Uterus (tissue), 4 donors: ENCODE data around the gene KCNK3. TPM values are rescaled to one million over a fixed set of nuclear protein-coding genes. Genes with fewer than 3 reads are reported as not detected.
"Not testable (repeated sequence)": the region's sequence is repeated elsewhere in the genome, so short reads cannot be mapped to it uniquely, and the experiment has no call there.

Source experiments
- DNase-seq, 2 donors: peaks; one replicate each; pipeline ENCODE4 v3.0.0-alpha.2; 2019 to 2020
- H3K27ac ChIP-seq, 2 donors: fragments of 200-600 bp; sonication (generic); 1 replicate in 1 of 2; 2 replicates in 1 of 2; pipeline ENCODE4 v1.5.1; 2016 to 2018
- H3K27me3 ChIP-seq, 2 donors: fragments of 200-600 bp; sonication (generic); one replicate each; pipeline ENCODE4 v1.5.1; 2018 to 2019; ENCODE audit warnings: control low read depth in 1 of 2
- H3K36me3 ChIP-seq, 2 donors: fragments of 200-600 bp; sonication (generic); one replicate each; pipeline ENCODE4 v1.5.1; 2019; ENCODE audit warnings: control low read depth in 1 of 2
- H3K4me1 ChIP-seq, 2 donors: fragments of 200-600 bp; sonication (generic); one replicate each; pipeline ENCODE4 v1.5.1; 2018 to 2019; ENCODE audit warnings: control low read depth in 1 of 2
- H3K4me3 ChIP-seq, 2 donors: fragments of 200-600 bp; sonication (generic); 1 replicate in 1 of 2; 2 replicates in 1 of 2; pipeline ENCODE4 v1.5.1; 2018 to 2019; ENCODE audit warnings: mild to moderate bottlenecking in 1 of 2
- H3K9me3 ChIP-seq, 2 donors: fragments of 200-600 bp; sonication (generic); one replicate each; pipeline ENCODE4 v1.5.1; 2019; ENCODE audit warnings: control low read depth in 1 of 2
- CTCF ChIP-seq, 4 experiments: fragments of 200-600 bp in 2 of 4; fragments of 450-650 bp in 2 of 4; sonication (generic) in 2 of 4; IDR thresholded peaks; one replicate each; pipeline ENCODE4 v1.5.1; 2016 to 2019; ENCODE audit warnings: antibody characterized with exemption in 4 of 4, mild to moderate bottlenecking in 2 of 4, moderate library complexity in 1 of 4
- POLR2A ChIP-seq, 2 donors: fragments of 450-650 bp; IDR thresholded peaks; one replicate each; pipeline ENCODE4 v1.6.1; 2016; ENCODE audit warnings: antibody characterized with exemption in 2 of 2, mild to moderate bottlenecking in 1 of 2, moderate library complexity in 1 of 2
- intact Hi-C: fragments of 100-400 bp; cut with DNase I; formaldehyde crosslinking; loops from one replicate; pipeline ENCODE4 v1.15.1; 2023; ENCODE audit warnings: low total_unique reads
- total RNA-seq, 4 donors: library from RNA; depleted of rRNA in 3 of 4; stranded (reverse); fragments of >200 nt in 3 of 4; gene quantifications; one replicate each; pipeline versions ENCODE4 v1.1.0 to v1.2.4, GENCODE V29; 2014 to 2023
- donor health status: DM: yes; HTN: yes; CAD: no.

KCNK3 gene
- total RNA-seq, 4 donors from 2014 or later = 0.29 to 7.8 (median 4.6) TPM

GRCh38 chr2:26651799-26652198 is 40.7 kb upstream of the KCNK3 start:
- no peak for DNase-seq
- no peak for TF ChIP-seq POLR2A (IDR thresholded peaks at IDR 0.05)
- TF ChIP-seq CTCF (IDR thresholded peaks at IDR 0.05) = no peak
- H3K9me3 ChIP-seq = no peaks in the 10 kb centered on the region
- H3K4me1 ChIP-seq = no peaks in the 10 kb centered on the region
- no peaks in the 10 kb centered on the region for H3K27me3 ChIP-seq
- H3K36me3 ChIP-seq = no peaks in the 10 kb centered on the region
- H3K4me3 ChIP-seq = no peak overlapping the region
- H3K27ac ChIP-seq = peak overlapping the region; percentile 38 to 51
- intact Hi-C loops = no loop called here

DNA sequence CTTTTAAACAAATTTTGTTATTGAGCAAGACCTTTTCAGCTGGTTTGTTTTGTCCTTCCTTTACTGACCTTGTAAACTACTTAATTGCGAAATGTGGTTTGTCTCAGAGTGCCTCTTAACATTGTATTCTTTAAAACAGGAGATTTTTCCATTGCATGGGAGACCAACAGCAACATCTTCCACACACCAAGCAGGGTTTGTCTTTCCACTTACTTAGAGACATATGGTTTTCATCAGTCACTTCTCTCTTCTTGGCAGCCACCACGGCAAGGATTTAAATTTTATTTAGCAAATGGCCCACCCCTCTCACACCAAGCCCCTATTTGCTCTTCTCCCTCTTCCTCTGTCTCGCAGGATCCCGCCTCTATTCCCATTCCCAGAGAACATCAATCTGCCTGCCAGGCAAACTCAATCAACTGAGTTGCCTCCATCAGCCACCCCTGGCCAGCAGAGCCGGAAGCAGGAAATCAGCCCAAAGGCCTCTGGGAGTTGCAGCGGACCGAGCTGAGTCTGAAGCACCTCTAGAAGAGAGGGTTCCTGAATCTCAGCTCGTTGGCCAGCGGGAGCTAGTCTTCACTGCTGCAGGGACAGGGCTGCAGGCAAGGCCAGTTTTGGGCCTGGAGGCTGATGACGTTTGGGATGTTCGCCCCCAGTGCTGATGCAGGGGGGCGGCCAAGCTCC is 40.0 kb upstream of the KCNK3 start:
- Histone ChIP-seq H3K36me3 (no peaks in the 10 kb centered on the region), H3K27me3 (no peaks in the 10 kb centered on the region), H3K27ac (peak overlapping the region; percentile 38 to 51), H3K4me3 (no peak overlapping the region), H3K4me1 (no peaks in the 10 kb centered on the region), H3K9me3 (no peaks in the 10 kb centered on the region)
- TF ChIP-seq POLR2A (IDR thresholded peaks at IDR 0.05) = no peak
- no peak for TF ChIP-seq CTCF (IDR thresholded peaks at IDR 0.05)
- intact Hi-C loops = no loop called here
- peak; percentile 30 to 51 for DNase-seq

GRCh38 chr2:26653207-26654060 is 39.1 kb upstream of the KCNK3 start:
- Histone ChIP-seq H3K27ac (peak overlapping the region in 1 of 2 donors; percentile 51), H3K4me3 (no peak overlapping the region), H3K9me3 (no peaks in the 10 kb centered on the region), H3K36me3 (no peaks in the 10 kb centered on the region), H3K4me1 (no peaks in the 10 kb centered on the region), H3K27me3 (no peaks in the 10 kb centered on the region)
- TF ChIP-seq CTCF (IDR thresholded peaks at IDR 0.05) = no peak
- no peak for TF ChIP-seq POLR2A (IDR thresholded peaks at IDR 0.05)
- DNase-seq = no peak
- intact Hi-C loops = no loop called here

DNA sequence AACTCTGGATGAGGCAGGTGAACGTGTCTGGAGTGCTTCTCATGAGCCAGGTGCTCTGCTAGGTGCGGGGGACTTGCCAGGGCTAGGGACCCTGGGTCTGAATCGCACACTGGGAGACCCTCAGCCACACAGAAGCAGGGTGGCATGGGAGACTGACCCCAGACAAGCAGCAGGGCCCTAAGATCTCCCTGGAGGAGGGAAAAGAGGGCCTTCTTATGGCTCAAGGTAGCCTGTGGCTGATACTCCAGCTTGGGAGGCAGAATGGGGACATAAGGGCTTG is 38.5 kb upstream of the KCNK3 start:
- intact Hi-C loops = no loop called here
- DNase-seq = no peak
- Histone ChIP-seq H3K36me3 (no peaks in the 10 kb centered on the region), H3K27me3 (no peaks in the 10 kb centered on the region), H3K9me3 (no peaks in the 10 kb centered on the region), H3K4me1 (no peaks in the 10 kb centered on the region), H3K4me3 (no peak overlapping the region), H3K27ac (no peak overlapping the region)
- TF ChIP-seq POLR2A (IDR thresholded peaks at IDR 0.05) = no peak

GRCh38 chr2:26655120-26655519 is 37.4 kb upstream of the KCNK3 start:
- intact Hi-C loops, H3K36me3 ChIP-seq, H3K4me1 ChIP-seq, H3K9me3 ChIP-seq, H3K4me3 ChIP-seq, DNase-seq, H3K27ac ChIP-seq, H3K27me3 ChIP-seq: not testable (repeated sequence)

DNA sequence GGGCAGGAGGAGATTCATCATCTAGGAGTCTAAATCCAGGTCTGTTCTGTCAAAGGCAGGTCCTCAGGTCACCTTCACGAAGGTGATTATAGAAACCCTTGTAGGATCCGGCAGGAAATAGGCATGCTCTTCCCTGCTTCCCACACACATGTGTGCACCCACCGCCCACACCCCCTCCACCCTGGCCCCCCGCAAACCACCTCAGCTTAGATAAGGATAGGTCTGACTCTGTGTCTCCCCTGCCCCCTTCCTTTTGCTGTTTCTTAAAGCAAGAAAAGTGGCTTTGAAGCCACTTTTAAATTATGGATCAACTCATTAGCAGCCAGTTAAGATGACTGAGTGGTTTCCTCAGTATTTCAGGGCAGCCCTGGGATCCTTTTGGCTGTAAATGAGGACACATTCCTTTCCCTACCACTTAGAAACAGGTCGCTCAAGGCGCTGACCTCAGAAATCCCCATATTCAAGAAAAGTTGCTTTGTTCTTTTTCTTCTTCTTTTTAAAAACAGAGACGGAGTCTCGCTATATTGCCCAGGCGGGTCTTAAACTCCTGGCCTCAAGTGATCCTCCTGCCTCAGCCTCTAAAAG is 36.8 kb upstream of the KCNK3 start:
- no peaks in the 10 kb centered on the region for H3K9me3 ChIP-seq
- TF ChIP-seq POLR2A (IDR thresholded peaks at IDR 0.05) (no peak), CTCF (IDR thresholded peaks at IDR 0.05) (no peak)
- no peaks in the 10 kb centered on the region for H3K36me3 ChIP-seq
- no peak overlapping the region for H3K27ac ChIP-seq
- no peaks in the 10 kb centered on the region for H3K4me1 ChIP-seq
- intact Hi-C loops = no loop called here
- H3K4me3 ChIP-seq = no peak overlapping the region
- no peaks in the 10 kb centered on the region for H3K27me3 ChIP-seq
- no peak for DNase-seq
